B cell (primary cell): ENCODE measurements around the gene CDR2L. TPM values are rescaled to one million over a fixed set of nuclear protein-coding genes. Genes with fewer than 3 reads are reported as not detected.

Source experiments
- ATAC-seq: fragments of 200-7000 bp; cut with Tn5 transposase; one replicate; pipeline ENCODE4 v1.10.0; 2021; ENCODE audit warnings: low read depth, mild to moderate bottlenecking, moderate number of reproducible peaks, moderate library complexity
- CTCF ChIA-PET: fragments of 350-600 bp; sonication (Branson Sonifier 250); formaldehyde crosslinking; loops from one replicate; lab custom pipeline; 2021; ENCODE audit warnings: antibody characterized with exemption, inconsistent platforms; lab: Charles Lee
- POLR2A ChIA-PET: fragments of 350-600 bp; sonication (Branson Sonifier 250); formaldehyde crosslinking; loops from one replicate; lab custom pipeline; 2021; ENCODE audit warnings: antibody characterized with exemption; lab: Charles Lee
- DNase-seq: peaks from one replicate; pipeline ENCODE4 v3.0.0; 2013
- H2AFZ ChIP-seq: 2 replicates; pipeline ENCODE4 v1.6.1; 2012; ENCODE audit warnings: mild to moderate bottlenecking, low read depth, low read length; ENCODE audit not compliant: insufficient read depth, poor library complexity, severe bottlenecking
- H3K27ac ChIP-seq, 2 donors: 1 replicate in 1 of 2; 2 replicates in 1 of 2; pipeline ENCODE4 v1.5.1; 2012 to 2013; ENCODE audit warnings: low read length in 2 of 2, mild to moderate bottlenecking in 2 of 2, moderate library complexity in 1 of 2
- H3K27me3 ChIP-seq, 4 experiments: fragments of 200-600 bp in 1 of 4; sonication (generic) in 1 of 4; replicated peaks in 1 of 4; 1 replicate in 2 of 4; 2 replicates in 2 of 4; pipeline versions ENCODE4 v1.6.1 to v1.7.0; 2013 to 2016; ENCODE audit warnings: low read length in 3 of 4, mild to moderate bottlenecking in 2 of 4, mixed read lengths in 1 of 4, moderate library complexity in 1 of 4; ENCODE audit not compliant: insufficient read depth in 4 of 4, control insufficient read depth in 3 of 4; ENCODE audit errors: control extremely low read depth in 1 of 4
- H3K36me3 ChIP-seq, 2 experiments: replicated peaks in 1 of 2; 1 replicate in 1 of 2; 2 replicates in 1 of 2; pipeline versions ENCODE4 v1.6.1 to v1.7.1; 2013; ENCODE audit warnings: low read length in 1 of 2; ENCODE audit not compliant: insufficient read depth in 2 of 2, control insufficient read depth in 1 of 2; ENCODE audit errors: control extremely low read depth in 1 of 2, extremely low read depth in 1 of 2
- H3K4me1 ChIP-seq, 2 donors: fragments of 200-600 bp in 1 of 2; sonication (generic) in 1 of 2; 1 replicate in 1 of 2; 2 replicates in 1 of 2; pipeline versions ENCODE4 v1.5.1 to v1.6.1; 2013 to 2017; ENCODE audit warnings: low read length in 2 of 2; ENCODE audit not compliant: control insufficient read depth in 2 of 2, insufficient read depth in 2 of 2
- H3K4me2 ChIP-seq: replicated peaks from 2 replicates; pipeline ENCODE3; 2012; ENCODE audit warnings: mild to moderate bottlenecking, low read depth, low read length; ENCODE audit not compliant: poor library complexity, severe bottlenecking
- H3K4me3 ChIP-seq, 5 experiments: fragments of 200-600 bp in 1 of 5; sonication (generic) in 1 of 5; 1 replicate in 3 of 5; 2 replicates in 2 of 5; pipeline versions ENCODE4 v1.5.1 to v1.7.0; 2011 to 2016; ENCODE audit warnings: low read length in 4 of 5, mild to moderate bottlenecking in 4 of 5, low read depth in 2 of 5, control low read depth in 1 of 5, moderate library complexity in 1 of 5; ENCODE audit not compliant: insufficient read depth in 1 of 5; ENCODE audit errors: control extremely low read depth in 1 of 5, extremely low read depth in 1 of 5
- H3K79me2 ChIP-seq: fragments of 200-600 bp; sonication (generic); one replicate; pipeline ENCODE4 v1.6.0; 2016; ENCODE audit warnings: low read length; ENCODE audit not compliant: control insufficient read depth, insufficient read depth
- H3K9ac ChIP-seq: fragments of 200-600 bp; sonication (generic); 2 replicates; pipeline ENCODE4 v1.6.1; 2017; ENCODE audit warnings: mild to moderate bottlenecking, low read length, moderate library complexity
- H3K9me3 ChIP-seq, 3 donors: one replicate each; pipeline versions ENCODE4 v1.6.1 to v1.7.1; 2013; ENCODE audit warnings: low read length in 2 of 3; ENCODE audit not compliant: control insufficient read depth in 2 of 3, insufficient read depth in 1 of 3; ENCODE audit errors: control extremely low read depth in 1 of 3
- H4K20me1 ChIP-seq: 2 replicates; pipeline ENCODE4 v1.6.0; 2012; ENCODE audit warnings: mild to moderate bottlenecking, low read length; ENCODE audit not compliant: insufficient read depth, control insufficient read depth, poor library complexity, severe bottlenecking
- H3K27ac Mint-ChIP-seq: one replicate; pipeline ENCODE4 v1.8.0; 2021; ENCODE audit warnings: mixed read lengths
- H3K27me3 Mint-ChIP-seq: one replicate; pipeline ENCODE4 v1.8.0; 2021; ENCODE audit warnings: mixed read lengths
- H3K4me1 Mint-ChIP-seq: one replicate; pipeline ENCODE4 v1.8.0; 2021; ENCODE audit warnings: mixed read lengths
- H3K4me3 Mint-ChIP-seq: one replicate; pipeline ENCODE4 v1.8.0; 2021; ENCODE audit warnings: mixed read lengths
- H3K9me3 Mint-ChIP-seq: one replicate; pipeline ENCODE4 v1.8.0; 2022; ENCODE audit warnings: mixed read lengths; ENCODE audit not compliant: insufficient read depth
- CTCF ChIP-seq: fragments of 200-600 bp; IDR thresholded peaks from one replicate; pipeline ENCODE4 v1.8.0; 2022; ENCODE audit warnings: antibody characterized with exemption, mild to moderate bottlenecking
- EZH2 ChIP-seq: IDR thresholded peaks from 2 replicates; pipeline ENCODE4 v1.6.1; 2012; ENCODE audit warnings: borderline replicate concordance, low read depth, mild to moderate bottlenecking, moderate library complexity, low read length; ENCODE audit not compliant: insufficient read depth, poor library complexity, severe bottlenecking
- WGBS: methylation state at CpG from one replicate; pipeline ENCODE4 v1.1.5; 2013; ENCODE audit warnings: missing lambda C conversion rate; ENCODE audit not compliant: insufficient coverage; 5-methylcytosine and 5-hydroxymethylcytosine counted together
- intact Hi-C: fragments of 100-400 bp; cut with micrococcal nuclease; formaldehyde crosslinking; loops from one replicate; pipeline ENCODE4 v1.10.0; 2022
- polyA plus RNA-seq: library from polyadenylated mRNA; depleted of rRNA; stranded (reverse); fragments of >200 nt; gene quantifications from 2 replicates; pipeline ENCODE4 v1.2.3, GENCODE V29; 2012
- total RNA-seq, 2 donors: library from RNA; stranded (reverse); fragments of 120-200 nt in 1 of 2; gene quantifications; 1 replicate in 1 of 2; 2 replicates in 1 of 2; pipeline versions ENCODE4 v1.2.3 to v1.2.4, GENCODE V29; 2013 to 2022

Gene CDR2L
- total and polyA plus RNA-seq, 2 donors (not counting 1 experiment from before 2014, with no cell fraction given) = 0.03 TPM; not detected in 1

GRCh38 chr17:75032720-75033280 lies 45.4 kb downstream of the CDR2L start:
- Mint-ChIP-seq H3K27me3 (no peaks in the 10 kb centered on the region), H3K4me1 (peaks cover 34% of the 10 kb centered on the region), H3K4me3 (peak overlapping the region; percentile 99), H3K27ac (peak overlapping the region; percentile 57), H3K9me3 (peaks cover 2% of the 10 kb centered on the region)
- Histone ChIP-seq H3K9me3 (peaks cover 0 to 4% (median 0%) of the 10 kb centered on the region in 3 donors), H3K4me1 (peaks cover 15 to 34% of the 10 kb centered on the region in 2 donors), H3K4me3 (peak overlapping the region in 3 of 5 experiments; percentile 28 to 73 (median 71)), H2AFZ (peak overlapping the region; percentile 62), H3K27me3 (no peaks in the 10 kb centered on the region), H4K20me1 (no peaks in the 10 kb centered on the region), H3K36me3 (no peaks in the 10 kb centered on the region), H3K9ac (peak overlapping the region; percentile 75), H3K4me2 (peak overlapping the region; percentile 85), H3K27ac (no peak overlapping the region), H3K79me2 (no peaks in the 10 kb centered on the region)
- POLR2A ChIA-PET = interaction anchor here (1.5 kb wide), 1 partner anchor 20 kb away, joined by 5 read pairs; the partner anchor contains the start of gene MRPL58
- ATAC-seq (peak; percentile 6), DNase-seq (no peak)
- intact Hi-C loops = loop anchor here (1.0 kb wide), 1 partner anchor 45 kb away; the partner anchor contains the start of gene CDR2L
- no peak for TF ChIP-seq EZH2
- TF ChIP-seq CTCF = no peak
- CTCF ChIA-PET = interaction anchor here (1.5 kb wide), 2 partner anchors 72 to 374 kb away, joined by 4 to 8 read pairs; no protein-coding TSS in a partner anchor
- WGBS = 4% methylated on average over 6 of the region's 13 CpGs
